DOHH2 (cell line): Measurements from ENCODE around the gene FBXL14.

Experiments used
- H3F3A ChIP-seq: fragments of 200-600 bp; sonication (generic), shearing (Covaris generic); 2 replicates; pipeline ENCODE4 v1.6.0; 2016; ENCODE audit warnings: antibody characterized with exemption, mild to moderate bottlenecking; ENCODE audit not compliant: control insufficient read depth, insufficient read depth
- H3K27ac ChIP-seq: fragments of 200-600 bp; sonication (generic); 2 replicates; pipeline ENCODE4 v1.5.1; 2014; ENCODE audit warnings: low read depth, mild to moderate bottlenecking, low read length, moderate library complexity
- H3K27me3 ChIP-seq: fragments of 200-600 bp; sonication (generic); 2 replicates; pipeline ENCODE4 v1.6.1; 2014; ENCODE audit warnings: mild to moderate bottlenecking, low read length, mixed read lengths; ENCODE audit not compliant: control insufficient read depth
- H3K36me3 ChIP-seq: fragments of 200-600 bp; sonication (generic); 2 replicates; pipeline ENCODE4 v1.6.1; 2014; ENCODE audit warnings: mild to moderate bottlenecking, low read length, moderate library complexity, mixed read lengths; ENCODE audit not compliant: control insufficient read depth
- H3K4me1 ChIP-seq: fragments of 200-600 bp; sonication (generic); 2 replicates; pipeline ENCODE4 v1.6.1; 2014; ENCODE audit warnings: mild to moderate bottlenecking, low read length, mixed read lengths; ENCODE audit not compliant: control insufficient read depth
- H3K4me2 ChIP-seq: fragments of 200-600 bp; sonication (generic); 2 replicates; pipeline ENCODE4 v1.6.0; 2014; ENCODE audit warnings: mild to moderate bottlenecking, low read length, moderate library complexity
- H3K4me3 ChIP-seq: fragments of 200-600 bp; sonication (generic); 2 replicates; pipeline ENCODE4 v1.5.1; 2014; ENCODE audit warnings: mild to moderate bottlenecking, low read length, mixed read lengths
- H3K79me2 ChIP-seq: fragments of 200-600 bp; sonication (generic); 2 replicates; pipeline ENCODE4 v1.6.1; 2014; ENCODE audit warnings: mild to moderate bottlenecking, low read length, mixed read lengths; ENCODE audit not compliant: control insufficient read depth
- H3K9me2 ChIP-seq: fragments of 200-600 bp; sonication (generic); replicated peaks from 2 replicates; pipeline ENCODE4 v1.6.1; 2014; ENCODE audit warnings: mild to moderate bottlenecking, low read length, mixed read lengths; ENCODE audit not compliant: control insufficient read depth
- H3K9me3 ChIP-seq: fragments of 200-600 bp; sonication (generic); 2 replicates; pipeline ENCODE4 v1.6.1; 2014; ENCODE audit warnings: antibody characterized with exemption, low read length, mixed read lengths; ENCODE audit not compliant: control insufficient read depth, insufficient read depth
- H4K20me1 ChIP-seq: fragments of 200-600 bp; sonication (generic); 2 replicates; pipeline ENCODE4 v1.6.0; 2014; ENCODE audit warnings: low read depth, mild to moderate bottlenecking, antibody characterized with exemption, low read length, moderate library complexity; ENCODE audit not compliant: control insufficient read depth, insufficient read depth
- CTCF ChIP-seq: fragments of 200-600 bp; sonication (generic); IDR thresholded peaks from one replicate; pipeline ENCODE4 v1.5.1; 2014; ENCODE audit warnings: antibody characterized with exemption, mild to moderate bottlenecking, low read depth, low read length; ENCODE audit not compliant: poor library complexity, severe bottlenecking
- EZH2phosphoT487 ChIP-seq: fragments of 200-600 bp; sonication (generic); IDR thresholded peaks from 2 replicates; pipeline ENCODE4 v1.6.1; 2017; ENCODE audit warnings: borderline replicate concordance, mild to moderate bottlenecking, antibody characterized with exemption, low read length, moderate library complexity, mixed read lengths

FBXL14 gene

GRCh38 chr12:1519642-1520041, 74.7 kb downstream of the FBXL14 start:
- Histone ChIP-seq H3F3A (no peaks in the 10 kb centered on the region), H3K36me3 (no peaks in the 10 kb centered on the region), H3K4me2 (no peak overlapping the region), H3K4me1 (no peaks in the 10 kb centered on the region), H4K20me1 (no peaks in the 10 kb centered on the region), H3K4me3 (no peak overlapping the region), H3K27ac (no peak overlapping the region), H3K79me2 (no peaks in the 10 kb centered on the region), H3K27me3 (peaks cover 8% of the 10 kb centered on the region), H3K9me2 (no peaks in the 10 kb centered on the region), H3K9me3 (peaks cover 4% of the 10 kb centered on the region)
- TF ChIP-seq EZH2phosphoT487 (no peak), CTCF (no peak)

DNA sequence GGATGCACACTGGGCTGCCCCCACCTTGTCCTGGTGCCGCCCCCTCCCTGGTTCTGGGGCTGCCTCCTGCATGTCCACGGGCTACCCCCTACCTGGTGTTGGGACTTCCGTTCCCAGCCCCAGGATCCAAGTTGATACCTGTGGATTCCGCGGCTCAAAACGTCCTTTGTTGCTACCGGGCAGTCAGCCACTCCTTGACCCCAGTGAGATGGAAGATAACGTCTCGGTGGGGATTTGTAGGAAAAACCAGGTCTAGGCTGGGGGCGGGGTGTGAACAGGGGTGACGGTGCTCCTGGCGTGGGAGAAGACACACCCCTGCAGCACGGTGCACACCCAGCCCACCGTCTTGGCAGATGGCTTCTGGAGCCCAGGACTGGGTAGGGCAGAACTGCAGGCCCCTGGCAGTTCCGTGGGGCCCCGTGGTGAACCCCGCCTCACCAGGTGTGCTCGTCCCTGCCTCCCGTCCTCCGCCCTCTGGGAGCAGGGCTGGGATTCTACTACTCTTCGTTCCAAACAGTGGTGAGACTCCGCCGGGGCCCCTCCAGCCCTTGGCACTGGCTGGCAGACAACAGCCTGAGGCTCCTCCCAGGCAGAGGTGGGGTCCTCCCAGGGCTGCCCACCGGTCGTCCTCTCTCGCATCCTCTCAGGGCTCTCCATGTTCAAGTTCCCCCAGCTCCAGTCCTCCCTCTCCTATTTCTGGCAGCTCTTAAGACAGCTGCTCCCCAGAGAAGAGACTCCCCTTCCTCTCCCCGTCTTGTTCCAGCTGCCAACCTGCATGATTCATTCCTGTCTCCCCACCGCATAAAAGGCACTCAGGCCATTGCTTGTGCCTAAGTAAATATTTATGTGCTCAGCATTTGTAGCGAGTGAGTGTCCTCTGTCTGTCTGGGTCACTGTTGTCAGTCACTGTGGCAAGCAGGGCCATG, 75.5 kb downstream of the FBXL14 start:
- Histone ChIP-seq H3K79me2 (no peaks in the 10 kb centered on the region), H3K27me3 (peaks cover 8% of the 10 kb centered on the region), H3K4me2 (no peak overlapping the region), H3K4me1 (no peaks in the 10 kb centered on the region), H3K9me2 (no peaks in the 10 kb centered on the region), H3K9me3 (peaks cover 4% of the 10 kb centered on the region), H3F3A (no peaks in the 10 kb centered on the region), H4K20me1 (no peaks in the 10 kb centered on the region), H3K4me3 (no peak overlapping the region), H3K27ac (no peak overlapping the region), H3K36me3 (no peaks in the 10 kb centered on the region)
- TF ChIP-seq CTCF = no peak
- TF ChIP-seq EZH2phosphoT487 = no peak

DNA sequence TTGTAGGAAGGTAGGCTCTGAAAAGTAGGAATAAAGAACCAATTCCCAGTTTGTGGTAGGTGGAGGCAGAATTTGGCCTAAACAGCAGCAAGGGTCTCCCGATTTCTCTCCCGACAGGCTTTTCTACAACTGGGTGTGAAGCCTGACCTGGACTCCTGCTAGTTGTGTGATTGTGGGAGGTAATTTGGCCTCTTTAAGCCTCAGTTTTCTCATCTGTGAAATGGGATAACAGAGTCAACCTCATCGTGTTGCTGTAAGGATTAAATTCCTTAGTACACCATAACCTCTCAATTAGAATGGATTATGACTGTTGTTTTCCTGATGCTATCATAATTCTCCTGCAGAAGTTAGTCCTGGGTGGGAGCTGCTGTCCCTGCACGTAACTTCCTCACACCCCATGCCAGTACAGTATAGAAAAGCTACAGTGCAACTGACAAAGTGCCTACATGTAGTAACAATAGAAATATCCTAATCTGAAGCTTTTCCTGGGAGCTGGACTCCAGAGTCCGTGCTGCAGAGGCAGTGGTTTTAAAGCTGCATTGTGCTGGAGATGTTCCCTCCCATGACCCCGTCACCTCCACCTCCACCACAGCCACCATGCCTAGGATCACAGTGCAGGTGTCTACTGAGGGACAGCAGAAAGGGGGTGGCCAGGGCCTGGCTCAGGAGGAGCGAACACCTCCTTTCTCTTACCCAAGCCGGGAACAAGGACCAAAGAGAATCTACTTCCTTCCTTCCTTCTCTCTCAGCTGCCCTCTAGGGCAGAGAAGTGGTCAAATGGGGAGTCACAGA, 76.5 kb downstream of the FBXL14 start:
- H3K4me1 ChIP-seq = no peaks in the 10 kb centered on the region
- no peak overlapping the region for H3K4me2 ChIP-seq
- peaks cover 4% of the 10 kb centered on the region for H3K9me3 ChIP-seq
- H3K4me3 ChIP-seq = no peak overlapping the region
- H3K9me2 ChIP-seq = no peaks in the 10 kb centered on the region
- H3K79me2 ChIP-seq = no peaks in the 10 kb centered on the region
- H3K36me3 ChIP-seq = no peaks in the 10 kb centered on the region
- TF ChIP-seq EZH2phosphoT487 (no peak), CTCF (no peak)
- H3K27ac ChIP-seq = no peak overlapping the region
- no peaks in the 10 kb centered on the region for H3F3A ChIP-seq
- H4K20me1 ChIP-seq = no peaks in the 10 kb centered on the region
- H3K27me3 ChIP-seq = peaks cover 8% of the 10 kb centered on the region
